ENCODE measurements around the gene TGM3.

TGM3 gene

DNA sequence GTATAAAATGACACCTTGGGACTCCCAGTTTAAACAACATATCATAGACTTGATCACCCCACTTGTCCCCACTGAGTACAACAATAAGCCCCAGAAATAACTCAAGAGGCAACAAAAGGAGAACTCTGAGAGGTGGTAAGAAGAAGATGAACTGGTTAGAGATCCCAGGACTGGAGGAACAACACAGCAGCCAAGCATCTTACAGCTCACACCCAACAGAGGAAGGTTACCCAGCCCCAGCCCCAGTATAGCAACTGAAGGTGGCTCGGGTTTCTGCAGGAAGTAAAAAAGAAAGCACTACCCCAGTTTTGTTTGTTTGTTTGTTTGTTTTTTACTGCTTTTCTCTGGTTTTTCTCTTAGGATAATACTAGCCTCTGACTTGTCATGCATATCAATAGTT lies 67.8 kb downstream of the TGM3 start:
- DNase-seq (ENCODE audit: low read depth), result no peak
- H3K4me3 ChIP-seq (ENCODE audit: low read depth, low read length), result no peak overlapping the region

DNA sequence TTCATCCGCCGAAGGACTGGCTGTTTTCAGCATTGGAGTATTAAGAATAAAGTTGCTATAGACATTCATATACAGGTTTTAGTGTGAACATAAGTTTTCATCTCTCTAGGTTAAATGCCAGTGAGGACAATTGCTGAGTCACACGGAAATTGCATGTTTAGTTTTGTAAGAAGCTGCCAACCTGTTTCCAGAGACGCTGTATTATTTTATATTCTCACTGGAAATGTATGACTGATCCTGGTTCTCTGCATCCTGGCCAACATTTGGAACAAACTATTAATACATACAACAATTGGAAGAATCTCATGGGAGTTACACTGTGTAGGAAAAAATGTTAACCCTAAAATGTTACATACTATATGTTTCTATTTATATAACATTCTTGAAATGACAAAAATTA lies 68.2 kb downstream of the TGM3 start:
- DNase-seq (ENCODE audit: low read depth), result peak; percentile 25
- no peak overlapping the region for H3K4me3 ChIP-seq (ENCODE audit: low read depth, low read length)

DNA sequence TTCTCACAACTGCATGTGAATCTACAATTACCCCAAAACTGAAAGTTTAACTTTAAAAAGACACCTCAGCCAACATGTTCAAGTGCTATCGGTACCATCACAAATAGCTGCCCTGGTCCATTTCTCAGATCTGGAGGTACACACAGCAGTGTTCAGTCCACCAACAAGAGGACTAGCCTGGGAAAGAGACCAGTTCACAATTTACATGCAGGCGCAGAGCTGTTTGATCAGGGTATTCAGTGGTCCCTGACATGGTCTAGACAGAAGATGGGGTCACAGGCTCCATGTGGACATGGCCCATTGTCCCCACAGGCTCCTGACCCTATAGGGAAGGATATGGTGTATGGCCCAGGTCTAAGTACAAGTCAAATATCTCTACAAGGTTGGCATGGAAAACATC lies 69.3 kb downstream of the TGM3 start:
- no peak overlapping the region for H3K4me3 ChIP-seq (ENCODE audit: low read depth, low read length)
- no peak for DNase-seq (ENCODE audit: low read depth)

DNA sequence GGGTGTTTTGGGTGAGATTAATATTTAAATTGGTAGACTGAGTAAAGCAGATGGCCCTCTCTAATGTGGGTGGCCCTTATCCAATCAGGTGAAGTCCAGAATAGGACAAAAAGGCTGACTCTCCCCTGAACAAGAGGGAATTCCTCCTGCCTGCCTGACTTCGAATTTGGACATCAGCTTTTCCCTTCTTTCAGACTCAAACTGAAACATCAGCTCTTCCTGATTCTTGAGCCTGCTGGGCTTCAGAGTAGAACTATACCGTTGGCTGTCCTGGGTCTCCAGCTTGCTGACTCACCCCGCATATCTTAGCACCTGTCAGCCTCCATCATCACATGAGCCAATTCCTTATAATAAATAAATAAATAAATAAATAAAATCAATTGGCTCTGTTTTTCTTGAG lies 69.9 kb downstream of the TGM3 start:
- DNase-seq (ENCODE audit: low read depth), result no peak
- H3K4me3 ChIP-seq (ENCODE audit: low read depth, low read length), result no peak overlapping the region

DNA sequence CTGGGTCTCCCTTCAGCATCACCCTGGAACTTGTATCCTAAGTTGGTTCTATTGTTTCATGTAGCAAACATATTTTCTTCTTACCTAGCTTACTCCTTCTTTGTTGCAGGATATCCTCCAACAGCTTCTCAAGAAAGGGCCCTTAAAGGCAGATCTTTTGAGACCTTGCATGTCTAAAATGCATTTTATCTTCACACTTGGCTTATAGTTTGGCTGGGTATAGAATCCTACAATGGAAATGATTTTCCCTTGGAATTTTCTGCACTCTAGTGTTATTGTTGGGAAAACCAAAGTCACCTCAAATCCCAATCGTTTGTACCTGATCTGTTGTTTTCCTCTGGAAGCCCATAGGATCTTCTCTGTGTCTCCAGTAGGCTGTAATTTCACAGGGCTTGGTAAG lies 72.8 kb downstream of the TGM3 start:
- DNase-seq (ENCODE audit: low read depth), result no peak
- H3K4me3 ChIP-seq (ENCODE audit: low read depth, low read length), result no peak overlapping the region

DNA sequence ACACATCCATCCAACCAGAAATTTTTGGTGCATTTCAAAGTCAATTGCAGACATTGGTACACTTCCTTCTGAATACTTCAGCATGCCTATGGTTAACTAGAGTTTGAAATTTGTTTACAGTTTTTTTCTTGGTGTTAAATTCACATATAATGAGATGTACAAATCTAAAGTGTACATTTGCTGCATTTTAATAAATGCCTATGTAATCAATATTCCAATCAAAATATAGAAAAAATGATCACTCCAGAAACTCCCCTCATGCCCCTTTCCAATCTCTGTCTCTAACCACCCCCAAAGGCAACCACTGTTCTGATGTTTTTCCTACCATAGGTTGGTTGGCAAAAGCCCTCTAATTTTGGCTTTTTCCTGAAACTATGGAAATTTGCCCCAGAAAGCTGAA lies 77.3 kb downstream of the TGM3 start:
- no peak for DNase-seq (ENCODE audit: low read depth)
- no peak overlapping the region for H3K4me3 ChIP-seq (ENCODE audit: low read depth, low read length)

DNA sequence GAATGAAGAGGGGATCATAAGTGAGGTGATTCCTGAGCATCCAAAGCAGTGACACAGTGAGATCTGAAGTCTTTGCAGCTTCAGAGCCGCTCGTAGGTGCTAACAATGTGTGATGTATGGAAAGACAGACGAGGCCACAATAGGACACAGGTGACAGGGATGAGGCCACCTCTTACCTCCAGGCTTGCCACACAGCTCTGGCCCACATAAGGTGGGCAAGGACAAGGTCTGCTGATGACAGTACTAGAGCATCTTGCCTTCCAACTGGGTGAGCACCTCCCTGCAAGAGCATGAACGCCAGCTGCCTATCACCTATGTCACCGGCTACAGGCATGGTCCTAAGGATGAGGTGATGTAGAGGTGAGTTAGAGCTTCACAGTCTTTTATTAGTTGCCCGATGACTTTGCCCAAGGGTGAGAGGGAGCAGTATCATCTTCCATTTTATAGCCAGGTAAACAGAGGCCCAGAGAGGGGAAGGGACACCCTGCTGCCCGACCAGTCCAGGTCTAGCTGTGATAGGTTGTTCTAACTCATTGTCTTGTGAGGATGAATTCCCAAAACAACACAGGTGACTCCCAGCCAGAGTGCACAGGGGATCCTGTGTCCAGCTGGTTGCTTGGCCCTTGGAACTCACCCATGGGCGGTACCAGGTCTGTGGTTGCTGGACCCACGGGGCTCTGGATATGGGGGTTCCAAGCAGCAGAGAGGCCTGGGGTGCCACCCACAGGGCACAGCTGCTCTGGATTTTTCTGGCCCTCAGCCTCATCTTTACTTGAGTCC lies 78.7 kb downstream of the TGM3 start:
- no peak for DNase-seq (ENCODE audit: low read depth)
- no peak overlapping the region for H3K4me3 ChIP-seq (ENCODE audit: low read depth, low read length)

DNA sequence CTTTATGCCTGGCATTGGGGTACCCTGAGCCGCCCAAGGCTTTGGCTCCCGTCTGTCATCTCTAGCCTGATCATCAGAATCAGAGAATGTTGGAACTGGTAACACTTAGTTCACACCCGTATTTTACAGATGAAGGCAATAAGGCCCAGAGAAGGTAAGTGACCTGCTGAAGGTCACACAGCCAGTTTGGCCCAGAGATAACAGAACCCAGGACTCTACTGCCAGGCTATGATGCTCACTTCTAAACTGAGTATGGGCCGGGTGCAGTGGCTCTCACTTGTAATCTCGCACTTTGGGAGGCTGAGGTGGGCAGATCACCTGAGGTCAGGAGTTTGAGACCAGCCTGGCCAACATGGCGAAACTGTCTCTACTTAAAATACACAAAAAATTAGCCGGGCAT lies 83.1 kb downstream of the TGM3 start:
- no peak for DNase-seq (ENCODE audit: low read depth)
- H3K4me3 ChIP-seq (ENCODE audit: low read depth, low read length), result no peak overlapping the region

DNA sequence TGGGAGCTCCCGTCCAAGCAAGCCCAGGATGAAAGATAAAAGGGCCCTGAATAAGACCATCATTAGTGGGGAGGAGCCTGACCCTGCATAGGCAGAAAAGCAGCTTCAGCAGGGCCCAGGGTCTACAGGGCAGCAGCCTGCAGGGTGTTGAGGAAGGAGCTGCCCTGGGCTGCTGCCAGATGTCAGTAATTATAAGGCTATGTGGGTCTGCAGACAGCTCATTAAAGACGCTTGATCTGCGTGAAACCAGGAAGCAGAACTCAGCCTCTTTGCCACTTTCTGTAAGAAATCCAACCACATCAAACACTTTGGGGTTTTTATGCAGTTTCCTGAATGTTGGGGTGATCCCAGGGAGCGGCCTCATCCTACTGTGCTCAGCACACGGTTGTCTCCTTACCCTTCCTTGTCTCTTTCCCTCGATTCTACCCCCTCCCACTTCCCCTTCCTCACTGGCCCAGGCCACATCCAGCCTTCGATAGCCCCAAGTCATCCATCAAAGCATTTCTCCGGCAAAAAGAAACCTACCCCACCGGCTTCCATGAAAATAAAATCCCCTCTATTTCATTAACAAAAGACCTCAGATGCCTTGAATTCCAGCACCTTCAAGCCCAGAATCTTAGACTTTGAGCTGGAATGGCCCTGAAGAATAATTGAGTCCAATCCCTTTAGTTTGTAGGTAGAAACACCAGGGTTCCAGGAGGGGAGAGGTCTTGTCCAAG lies 83.9 kb downstream of the TGM3 start:
- no peak overlapping the region for H3K4me3 ChIP-seq (ENCODE audit: low read depth, low read length)
- DNase-seq (ENCODE audit: low read depth), result no peak

DNA sequence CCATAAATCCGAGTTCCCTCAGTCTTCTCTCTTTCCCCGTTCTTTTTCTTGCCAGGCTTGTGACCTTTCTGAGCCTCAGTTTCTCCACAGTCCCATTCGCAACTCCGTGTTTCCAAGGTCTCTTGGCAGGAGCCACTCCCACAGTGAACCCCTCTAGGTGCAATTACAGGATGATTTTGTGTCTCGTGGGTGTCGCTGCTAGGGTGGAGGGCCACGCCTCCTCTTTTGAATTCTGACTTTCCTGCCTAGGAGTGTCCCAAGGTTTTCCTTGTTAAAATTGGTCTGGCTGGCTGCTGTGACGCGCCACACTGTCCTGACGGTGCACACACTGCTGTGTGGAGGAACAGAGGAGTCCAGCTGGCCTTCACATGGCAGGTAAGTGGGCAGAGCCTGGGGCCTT lies 84.8 kb downstream of the TGM3 start, which contains the start of gene TGM6:
TGM6 (plus strand) TSS at position 301 of the 400 bp plus-strand sequence; CDS start at position 369, 68 bp downstream.
- no peak for DNase-seq (ENCODE audit: low read depth)
- no peak within 1 kb of the TSS for H3K4me3 ChIP-seq (ENCODE audit: low read depth, low read length)

DNA sequence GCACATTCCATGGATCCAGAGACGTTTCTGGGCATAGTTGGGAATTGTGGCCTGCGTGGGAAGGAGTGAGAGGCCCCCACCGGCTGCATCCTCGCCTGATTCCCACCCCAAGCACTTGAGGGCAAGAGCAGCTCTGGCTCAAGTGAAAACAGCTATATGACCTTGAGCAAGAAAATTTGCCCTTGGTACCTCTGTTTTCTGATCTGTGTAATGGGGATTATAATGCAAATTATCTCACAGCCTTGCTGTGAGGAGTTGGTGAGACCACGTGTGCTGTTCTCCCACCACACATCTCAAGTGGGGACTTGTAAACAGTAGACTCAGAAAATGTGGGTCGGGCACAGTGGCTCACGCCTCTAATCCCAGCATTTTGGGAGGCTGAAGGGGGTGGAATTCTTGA lies 85.5 kb downstream of the TGM3 start:
- no peak overlapping the region for H3K4me3 ChIP-seq (ENCODE audit: low read depth, low read length)
- DNase-seq (ENCODE audit: low read depth), result no peak

DNA sequence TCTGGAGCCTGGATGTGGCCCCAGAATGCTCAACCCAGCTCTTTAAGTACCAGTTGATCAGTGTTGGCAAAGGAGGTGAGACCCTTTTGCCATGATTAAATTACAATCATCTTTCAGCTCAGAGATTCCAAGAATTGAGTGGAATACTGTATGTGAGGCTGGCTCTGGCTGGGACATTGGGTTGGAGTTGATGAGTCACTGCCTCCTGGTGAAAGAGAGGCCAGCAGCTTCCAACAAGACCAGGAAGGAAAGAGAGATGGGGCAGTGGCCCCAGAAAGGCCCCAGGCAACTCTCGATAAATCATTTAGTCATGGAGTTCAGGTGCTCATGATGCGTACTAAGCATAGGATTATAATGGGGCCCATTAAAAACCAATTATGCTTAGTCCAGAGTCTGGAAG lies 87.0 kb downstream of the TGM3 start:
- no peak for DNase-seq (ENCODE audit: low read depth)
- H3K4me3 ChIP-seq (ENCODE audit: low read depth, low read length), result no peak overlapping the region

DNA sequence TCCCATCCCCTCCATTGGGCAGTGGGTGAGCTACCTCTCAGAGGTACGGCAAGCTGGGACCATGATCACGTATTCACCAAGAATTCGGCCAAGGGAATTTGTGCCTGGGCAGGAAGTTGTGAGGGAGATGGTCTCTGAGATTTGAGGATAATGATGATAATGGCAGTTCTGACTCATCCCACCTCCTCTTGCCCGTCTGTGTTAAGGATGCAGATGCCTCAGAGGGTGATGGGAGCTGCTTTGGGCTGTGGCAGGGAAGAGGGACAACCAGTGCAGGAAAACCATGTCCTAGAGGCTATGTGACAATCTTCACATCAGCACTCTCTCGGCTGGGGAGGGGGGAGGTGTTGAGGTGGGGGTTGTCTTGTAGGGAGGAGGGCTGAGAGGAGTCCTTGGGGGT lies 89.2 kb downstream of the TGM3 start:
- no peak for DNase-seq (ENCODE audit: low read depth)
- H3K4me3 ChIP-seq (ENCODE audit: low read depth, low read length), result no peak overlapping the region

DNA sequence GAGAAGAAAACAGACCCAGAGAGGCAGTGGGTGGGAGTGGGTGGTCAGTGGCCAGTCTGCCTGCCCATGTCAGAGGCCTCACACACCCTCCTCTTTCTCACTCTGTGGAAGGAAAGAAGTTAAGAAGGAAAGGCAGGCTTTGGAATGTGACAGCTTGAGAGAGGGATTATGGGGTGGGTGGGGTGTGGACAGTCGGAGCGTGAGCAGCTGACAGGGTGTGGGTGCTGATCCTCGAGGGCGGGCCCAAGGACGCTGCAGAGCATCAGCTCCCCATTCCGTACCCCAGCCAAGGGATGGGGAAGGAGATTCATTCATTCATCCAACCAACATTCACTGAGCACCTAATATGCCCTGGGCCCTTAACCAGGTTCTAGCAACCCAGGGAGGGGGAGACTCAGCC lies 89.7 kb downstream of the TGM3 start:
- H3K4me3 ChIP-seq (ENCODE audit: low read depth, low read length), result no peak overlapping the region
- no peak for DNase-seq (ENCODE audit: low read depth)

DNA sequence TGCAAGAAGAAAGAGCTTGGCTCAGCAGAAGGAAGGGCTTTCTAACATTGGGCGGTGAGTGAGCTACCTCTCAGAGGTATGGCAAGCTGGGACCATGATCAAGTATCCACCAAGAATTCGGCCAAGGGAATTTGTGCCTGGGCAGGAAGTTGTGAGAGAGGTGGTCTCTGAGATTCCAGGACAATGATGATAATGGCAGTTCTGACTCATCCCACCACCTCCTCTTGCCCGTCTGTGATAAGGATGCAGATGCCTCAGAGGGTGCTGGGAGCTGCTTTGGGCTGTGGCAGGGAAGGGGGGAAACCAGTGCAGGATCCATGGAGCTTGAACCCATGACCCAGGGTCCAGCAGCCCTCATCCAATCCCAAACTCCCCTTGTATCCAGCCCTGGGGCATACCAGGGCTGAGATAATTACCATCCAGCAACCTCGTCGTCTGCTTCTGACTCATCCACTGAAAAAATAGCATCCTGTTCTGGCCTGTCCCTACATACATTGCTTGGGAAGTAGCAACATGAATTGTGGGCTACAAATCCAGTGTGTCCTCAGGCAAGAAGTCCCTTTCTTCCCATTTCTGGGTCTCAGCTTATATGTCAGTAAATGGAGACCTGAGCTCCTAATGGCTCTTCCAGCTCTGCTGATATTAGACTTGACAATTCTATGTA lies 90.8 kb downstream of the TGM3 start:
- H3K4me3 ChIP-seq (ENCODE audit: low read depth, low read length), result no peak overlapping the region
- DNase-seq (ENCODE audit: low read depth), result no peak

DNA sequence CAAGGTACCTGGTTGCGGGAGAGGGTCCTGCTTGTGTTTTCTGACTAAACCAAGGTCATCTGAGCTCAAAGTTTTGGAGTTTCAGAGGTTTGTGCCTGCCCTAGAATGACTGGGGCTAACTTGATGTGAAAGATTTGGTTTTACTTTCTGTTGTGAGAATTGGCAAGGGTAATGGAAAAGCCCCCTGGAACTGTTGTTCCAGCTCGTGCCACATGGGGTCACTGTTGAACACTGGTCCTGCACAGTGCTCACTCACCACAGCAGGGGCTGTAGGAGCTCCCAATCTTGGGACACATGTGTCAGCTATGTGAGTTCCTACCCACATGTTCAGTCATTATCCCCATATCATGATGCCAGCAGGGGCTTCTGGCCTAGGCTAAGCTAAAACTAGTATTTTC lies 91.4 kb downstream of the TGM3 start:
- DNase-seq (ENCODE audit: low read depth), result no peak

DNA sequence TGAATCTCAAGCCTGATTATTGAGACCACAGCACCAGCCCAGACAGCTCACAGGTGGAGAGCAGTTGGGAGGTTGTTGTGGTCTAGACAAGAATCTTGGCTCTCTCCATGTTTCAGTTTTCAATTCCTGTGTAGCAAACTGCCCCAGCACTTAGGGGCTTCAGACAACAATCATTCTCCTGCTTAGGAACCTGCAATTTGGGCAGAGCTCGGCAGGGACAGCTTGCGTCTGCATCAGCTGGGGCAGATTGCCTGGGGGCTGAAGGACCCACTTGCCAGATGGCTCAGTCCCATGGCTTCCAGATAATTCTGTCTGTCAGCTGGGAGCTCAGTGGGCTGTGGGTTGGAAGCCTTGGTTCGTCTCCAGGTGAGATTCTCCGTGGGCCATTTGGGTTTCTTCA lies 91.8 kb downstream of the TGM3 start:
- no peak overlapping the region for H3K4me3 ChIP-seq (ENCODE audit: low read depth, low read length)
- DNase-seq (ENCODE audit: low read depth), result no peak

More for the DNA sequence above, 91.4 kb downstream of the TGM3 start:
- H3K4me3 ChIP-seq (ENCODE audit: low read depth, low read length), result no peak overlapping the region
